T-cell (primary cell): ENCODE data around the gene IBTK. TPM values are rescaled to one million over a fixed set of nuclear protein-coding genes. Genes with fewer than 3 reads are reported as not detected.

Source experiments
- total RNA-seq, 35 experiments: library from RNA in 6 of 35; stranded (reverse) in 6 of 35; fragments of 120-200 nt in 1 of 35; gene quantifications; one replicate each; pipeline versions ENCODE4 v1.2.1 to v1.2.4 and lab custom pipeline; 2013 to 2026

Gene IBTK
- total RNA-seq, 5 donors from 2014 or later (not counting 1 experiment from before 2014, with no cell fraction given), result 19.2 to 21.9 (median 20.7) TPM

Other genes with a start within 250 kb of the IBTK start
- under 1 TPM; 0.25 to 0.89 (median 0.58) TPM for gene TPBG, start 116.1 kb upstream of the IBTK start, total RNA-seq